Immature natural killer cell (primary cell): ENCODE data around the gene OBP2B. TPM values are rescaled to one million over a fixed set of nuclear protein-coding genes. Genes with fewer than 3 reads are reported as not detected.
"Not testable (repeated sequence)": the region's sequence is repeated elsewhere in the genome, so short reads cannot be mapped to it uniquely, and the experiment has no call there.

Source experiments
- DNase-seq, 3 donors: peaks; one replicate each; pipeline ENCODE4 v3.0.0; 2022; ENCODE audit warnings: mixed read lengths in 1 of 3
- H3K27ac Mint-ChIP-seq, 6 donors: one replicate each; pipeline ENCODE4 v1.8.0; 2020; ENCODE audit warnings: mixed read lengths in 6 of 6, mild to moderate bottlenecking in 5 of 6, inconsistent platforms in 4 of 6, moderate library complexity in 3 of 6
- H3K27me3 Mint-ChIP-seq, 3 donors: one replicate each; pipeline ENCODE4 v1.8.0; 2020 to 2021; ENCODE audit warnings: low read depth in 3 of 3, mild to moderate bottlenecking in 3 of 3, mixed read lengths in 3 of 3, moderate library complexity in 3 of 3, inconsistent platforms in 1 of 3
- H3K36me3 Mint-ChIP-seq, 3 donors: one replicate each; pipeline ENCODE4 v1.8.0; 2020; ENCODE audit warnings: mixed read lengths in 3 of 3, inconsistent platforms in 2 of 3, mild to moderate bottlenecking in 2 of 3
- H3K4me1 Mint-ChIP-seq, 2 donors: one replicate each; pipeline ENCODE4 v1.8.0; 2020; ENCODE audit warnings: inconsistent platforms in 2 of 2, mild to moderate bottlenecking in 2 of 2, mixed read lengths in 2 of 2, moderate library complexity in 1 of 2
- H3K4me3 Mint-ChIP-seq, 5 donors: one replicate each; pipeline ENCODE4 v1.8.0; 2020; ENCODE audit warnings: mild to moderate bottlenecking in 5 of 5, mixed read lengths in 5 of 5, inconsistent platforms in 3 of 5, moderate library complexity in 3 of 5
- H3K9me3 Mint-ChIP-seq, 6 donors: one replicate each; pipeline ENCODE4 v1.8.0; 2020; ENCODE audit warnings: mild to moderate bottlenecking in 6 of 6, mixed read lengths in 6 of 6, inconsistent platforms in 4 of 6, moderate library complexity in 3 of 6
- polyA plus RNA-seq, 3 donors: library from polyadenylated mRNA; unstranded; fragments of 300-500 nt; fragmentation: Illumina TruSeq; gene quantifications; one replicate each; pipeline ENCODE4 v1.2.3, GENCODE V29; 2021

The OBP2B gene
- polyA plus RNA-seq, 3 donors from 2014 or later, result not detected

DNA sequence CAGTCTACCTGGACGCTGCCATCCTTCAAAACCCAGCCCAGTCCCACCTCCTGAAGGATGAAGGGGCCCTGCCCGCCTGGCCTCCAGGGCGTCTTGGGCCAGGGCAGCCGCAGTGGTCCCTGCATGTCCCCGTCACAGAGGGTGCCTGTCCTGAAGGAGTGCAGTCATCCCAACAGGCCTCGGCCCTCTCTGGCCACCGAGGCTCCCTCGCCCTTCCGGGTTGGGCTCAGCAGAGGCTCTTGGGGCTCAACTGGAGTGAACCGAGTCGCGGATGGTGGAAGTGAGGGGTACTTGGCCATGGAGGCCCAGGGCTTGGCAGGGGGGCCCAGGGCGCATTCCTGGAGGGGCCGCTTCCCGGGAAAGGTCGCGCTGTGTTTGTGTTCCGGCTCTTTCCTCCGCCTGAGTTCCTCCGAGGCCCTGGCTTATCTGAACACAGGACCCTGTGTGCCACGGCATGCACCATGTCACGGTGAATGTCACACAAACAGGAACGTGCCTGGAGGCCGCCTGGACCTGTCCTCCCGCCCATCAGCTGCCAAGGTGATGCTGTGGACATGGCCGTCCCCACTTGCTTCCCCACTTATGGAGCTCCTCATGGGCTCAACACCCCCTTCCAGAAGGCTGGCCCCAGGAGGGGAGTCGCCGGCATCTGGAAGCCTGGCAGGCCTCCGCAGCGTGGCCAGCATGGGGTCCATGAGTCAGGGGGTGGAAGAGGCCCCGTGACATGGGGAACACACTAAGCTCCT, 25.7 kb upstream of the OBP2B start:
- Mint-ChIP-seq H3K4me1 (peaks cover 7 to 12% of the 10 kb centered on the region in 2 donors), H3K36me3 (no peaks in the 10 kb centered on the region), H3K27ac (no peak overlapping the region), H3K4me3 (no peak overlapping the region), H3K9me3 (no peaks in the 10 kb centered on the region), H3K27me3 (peaks cover 0 to 12% (median 5%) of the 10 kb centered on the region in 3 donors)
- DNase-seq, result no peak

DNA sequence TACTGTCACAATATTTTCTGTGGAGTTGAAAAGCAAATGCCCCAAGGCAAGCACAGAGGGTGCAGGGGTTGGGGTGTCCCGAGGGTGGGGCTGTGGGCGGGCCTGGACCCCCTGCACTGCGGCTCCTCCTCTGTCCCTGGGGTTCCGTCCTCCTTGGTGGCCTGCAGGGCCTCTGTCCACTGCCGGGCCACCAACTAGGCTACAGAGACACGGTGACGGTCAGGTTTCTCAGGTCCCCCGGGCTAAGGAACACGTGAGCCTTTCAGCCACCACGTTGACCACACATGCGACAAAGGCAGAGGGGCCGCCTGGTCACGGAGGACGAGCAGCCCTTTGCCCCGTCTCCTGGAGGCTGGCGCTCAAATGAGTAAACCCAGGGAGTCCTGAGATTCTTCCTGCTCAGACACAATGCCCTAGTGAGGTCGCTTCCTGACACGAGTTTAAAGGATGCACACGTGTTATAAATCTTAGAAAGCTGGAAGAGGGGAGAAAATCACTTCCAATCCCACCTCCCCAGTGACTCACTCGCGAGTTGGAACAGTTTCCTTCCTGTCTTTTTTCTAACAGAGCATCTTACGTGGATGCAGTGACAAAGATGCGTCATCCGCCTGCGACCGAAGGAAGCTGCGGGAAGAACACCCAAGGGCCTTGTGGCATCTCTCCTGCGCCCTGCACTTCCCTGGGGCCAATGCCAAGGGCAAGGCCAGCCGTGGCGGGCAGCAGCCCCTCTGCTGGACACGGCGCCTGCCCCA, 24.8 kb upstream of the OBP2B start:
- Mint-ChIP-seq H3K9me3 (no peaks in the 10 kb centered on the region), H3K4me3 (no peak overlapping the region), H3K27me3 (peaks cover 0 to 6% (median 5%) of the 10 kb centered on the region in 3 donors)

DNA sequence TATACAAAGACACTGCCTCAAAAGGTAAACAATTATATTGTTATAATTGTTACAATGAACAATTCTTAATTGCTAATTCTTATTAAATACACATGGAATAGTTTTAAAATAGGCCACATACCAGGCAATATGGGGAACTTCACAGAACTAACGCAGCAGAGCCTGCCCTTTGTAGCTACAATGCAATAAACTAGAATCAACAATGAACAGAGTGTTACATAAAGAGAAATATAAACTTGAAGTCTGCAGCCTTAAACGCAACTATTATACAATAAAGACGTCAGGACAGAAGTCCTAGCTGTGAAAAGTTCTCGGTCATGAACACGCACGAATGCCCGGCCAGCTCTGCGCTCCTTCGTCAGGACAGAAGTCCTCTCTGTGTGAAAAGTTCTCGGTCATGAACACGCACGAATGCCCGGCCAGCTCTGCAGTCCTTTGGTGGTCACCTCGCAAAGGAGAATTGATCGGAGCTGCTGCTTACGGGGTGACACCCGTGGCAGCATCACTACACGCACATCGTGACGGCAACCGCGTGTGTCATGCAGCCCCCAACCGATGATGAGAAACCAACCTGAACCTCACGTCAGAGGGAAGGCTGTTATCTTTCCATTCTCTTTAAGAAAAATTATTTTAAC, 23.0 kb upstream of the OBP2B start:
- H3K4me1 Mint-ChIP-seq, H3K4me3 Mint-ChIP-seq, H3K27me3 Mint-ChIP-seq, H3K27ac Mint-ChIP-seq, H3K36me3 Mint-ChIP-seq, H3K9me3 Mint-ChIP-seq, DNase-seq: not testable (repeated sequence)

More for the DNA sequence above, 24.8 kb upstream of the OBP2B start:
- peaks cover 7 to 8% of the 10 kb centered on the region in 2 donors for H3K4me1 Mint-ChIP-seq
- no peaks in the 10 kb centered on the region for H3K36me3 Mint-ChIP-seq
- DNase-seq, result no peak
- no peak overlapping the region for H3K27ac Mint-ChIP-seq

DNA sequence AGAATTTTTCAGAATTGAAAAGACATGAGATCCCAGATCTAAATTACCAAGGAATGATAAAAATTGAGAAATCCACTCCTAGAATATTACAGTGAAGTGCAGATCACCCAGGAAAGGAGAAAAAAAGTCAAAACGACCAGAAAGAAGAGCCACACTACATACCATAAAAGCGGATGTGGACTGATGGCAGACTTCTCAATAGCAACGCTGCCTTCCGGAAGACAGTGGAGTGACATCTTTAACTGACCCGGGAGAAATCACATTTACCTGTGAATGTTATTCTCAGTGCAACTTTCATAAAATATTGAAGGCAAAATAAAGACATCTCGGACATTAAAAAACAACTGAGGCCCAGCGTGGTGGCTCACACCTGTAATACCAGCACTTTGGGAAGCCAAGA, 21.5 kb upstream of the OBP2B start:
- not testable (repeated sequence) for DNase-seq, H3K27me3 Mint-ChIP-seq, H3K4me1 Mint-ChIP-seq, H3K4me3 Mint-ChIP-seq, H3K36me3 Mint-ChIP-seq, H3K27ac Mint-ChIP-seq, H3K9me3 Mint-ChIP-seq

DNA sequence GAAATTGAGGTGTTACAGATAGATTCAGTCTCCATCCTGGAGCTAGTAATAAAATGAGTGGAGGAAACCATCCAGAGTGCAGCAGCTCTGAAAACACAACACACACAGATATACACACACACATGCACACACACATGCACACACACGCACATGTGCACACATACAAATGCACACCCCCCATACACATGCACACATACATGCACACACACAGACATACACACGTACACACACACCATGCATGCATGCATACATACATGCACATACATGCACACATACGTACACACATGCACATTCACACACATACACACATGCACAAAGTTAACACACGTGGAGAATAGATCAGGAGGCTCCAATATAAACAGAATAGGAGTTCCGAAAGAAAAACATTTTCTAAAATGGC, 21.0 kb upstream of the OBP2B start:
- Mint-ChIP-seq H3K9me3 (no peaks in the 10 kb centered on the region), H3K4me1 (no peaks in the 10 kb centered on the region), H3K27ac (no peak overlapping the region), H3K27me3 (peaks cover 0 to 1% (median under 1%) of the 10 kb centered on the region in 3 donors), H3K36me3 (no peaks in the 10 kb centered on the region), H3K4me3 (no peak overlapping the region)
- no peak for DNase-seq

DNA sequence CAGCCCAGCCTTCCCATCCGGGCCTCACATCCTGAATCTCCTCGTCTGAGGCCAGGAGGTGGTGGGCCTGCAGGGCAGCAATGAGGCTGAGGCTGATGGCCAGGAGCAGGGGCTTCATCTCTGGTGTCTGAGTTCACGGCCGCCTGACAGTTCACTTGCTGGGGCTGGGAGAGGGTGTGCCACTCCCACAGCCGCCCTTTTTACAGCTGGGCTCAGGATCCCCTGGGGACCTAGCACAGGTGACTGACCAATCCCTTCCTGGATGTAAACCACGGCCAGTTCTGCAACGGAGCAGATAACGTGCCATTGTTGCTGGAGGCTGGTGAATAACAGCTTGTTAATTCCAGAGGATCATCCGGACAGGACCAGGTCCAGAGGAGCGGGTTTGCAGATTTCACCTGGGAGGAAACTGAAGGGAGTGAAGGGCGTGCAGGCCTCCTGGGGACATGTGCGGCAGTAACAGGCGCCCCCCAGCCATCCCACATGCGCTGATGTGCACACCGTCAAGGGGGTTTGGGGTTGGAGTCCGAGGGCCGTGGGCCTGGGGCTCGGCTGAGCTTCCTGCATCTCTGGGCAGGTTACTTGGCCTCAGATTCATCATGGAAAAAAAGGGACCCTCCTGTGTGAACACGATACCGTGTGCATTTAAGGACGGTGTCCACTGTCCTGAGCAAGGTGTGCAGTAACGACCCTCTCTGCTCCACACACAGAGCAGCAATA, 19.6 kb upstream of the OBP2B start:
- H3K4me3 Mint-ChIP-seq, H3K36me3 Mint-ChIP-seq, H3K27me3 Mint-ChIP-seq, DNase-seq, H3K27ac Mint-ChIP-seq, H3K4me1 Mint-ChIP-seq, H3K9me3 Mint-ChIP-seq: not testable (repeated sequence)

DNA sequence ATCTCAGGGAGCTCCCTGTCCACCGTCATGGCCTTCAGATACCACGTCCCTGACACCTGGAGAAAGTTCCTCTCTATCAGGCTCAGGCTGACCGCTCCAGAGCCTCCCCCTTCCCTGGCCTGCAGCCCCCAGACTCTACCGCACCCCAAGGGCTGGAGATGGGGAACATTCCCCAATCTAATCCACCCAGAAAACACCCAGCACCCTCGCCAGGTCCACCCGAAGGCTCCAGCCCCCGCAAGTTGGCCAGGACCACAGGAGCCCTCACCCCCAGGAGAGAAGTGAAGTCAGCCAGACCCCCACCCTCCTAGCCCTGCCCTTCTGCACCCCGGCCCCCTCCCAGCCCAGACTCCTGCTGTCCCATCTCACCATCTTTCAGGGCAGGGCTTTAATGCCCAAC, 18.9 kb upstream of the OBP2B start:
- H3K27ac Mint-ChIP-seq, H3K27me3 Mint-ChIP-seq, H3K36me3 Mint-ChIP-seq, DNase-seq, H3K9me3 Mint-ChIP-seq, H3K4me3 Mint-ChIP-seq, H3K4me1 Mint-ChIP-seq: not testable (repeated sequence)

DNA sequence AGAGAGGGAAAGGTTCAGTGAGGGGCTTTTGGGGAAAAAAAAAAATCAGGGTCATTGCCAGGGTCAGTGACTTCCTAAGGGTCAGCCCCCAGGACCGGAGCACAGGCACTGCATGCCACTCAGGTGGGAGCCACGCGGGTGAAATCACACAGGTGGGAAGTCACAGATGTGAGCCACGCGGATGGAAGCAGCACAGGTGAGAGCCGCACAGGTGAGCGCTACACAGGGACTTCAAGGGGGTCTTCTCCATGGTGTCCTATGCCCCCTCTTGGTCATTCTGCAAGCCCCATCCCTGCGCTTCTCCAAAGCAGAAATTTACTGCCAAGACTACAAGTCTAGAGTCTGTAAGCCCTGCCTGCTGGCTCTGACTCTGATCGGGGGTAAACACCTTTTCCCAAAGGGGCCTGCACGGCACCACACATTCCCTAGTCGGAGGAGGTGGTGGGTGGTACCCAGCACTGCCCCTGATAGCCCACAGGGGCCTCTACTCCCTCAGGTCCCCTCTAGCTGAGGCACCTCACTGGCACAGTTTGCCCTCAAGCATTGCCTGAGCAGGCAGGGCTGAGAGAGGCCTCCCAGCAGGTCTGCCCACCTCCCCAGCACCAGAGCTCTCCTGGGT, 18.3 kb upstream of the OBP2B start:
- Mint-ChIP-seq H3K27me3 (peaks cover 0 to 6% (median 2%) of the 10 kb centered on the region in 3 donors), H3K9me3 (no peaks in the 10 kb centered on the region)

DNA sequence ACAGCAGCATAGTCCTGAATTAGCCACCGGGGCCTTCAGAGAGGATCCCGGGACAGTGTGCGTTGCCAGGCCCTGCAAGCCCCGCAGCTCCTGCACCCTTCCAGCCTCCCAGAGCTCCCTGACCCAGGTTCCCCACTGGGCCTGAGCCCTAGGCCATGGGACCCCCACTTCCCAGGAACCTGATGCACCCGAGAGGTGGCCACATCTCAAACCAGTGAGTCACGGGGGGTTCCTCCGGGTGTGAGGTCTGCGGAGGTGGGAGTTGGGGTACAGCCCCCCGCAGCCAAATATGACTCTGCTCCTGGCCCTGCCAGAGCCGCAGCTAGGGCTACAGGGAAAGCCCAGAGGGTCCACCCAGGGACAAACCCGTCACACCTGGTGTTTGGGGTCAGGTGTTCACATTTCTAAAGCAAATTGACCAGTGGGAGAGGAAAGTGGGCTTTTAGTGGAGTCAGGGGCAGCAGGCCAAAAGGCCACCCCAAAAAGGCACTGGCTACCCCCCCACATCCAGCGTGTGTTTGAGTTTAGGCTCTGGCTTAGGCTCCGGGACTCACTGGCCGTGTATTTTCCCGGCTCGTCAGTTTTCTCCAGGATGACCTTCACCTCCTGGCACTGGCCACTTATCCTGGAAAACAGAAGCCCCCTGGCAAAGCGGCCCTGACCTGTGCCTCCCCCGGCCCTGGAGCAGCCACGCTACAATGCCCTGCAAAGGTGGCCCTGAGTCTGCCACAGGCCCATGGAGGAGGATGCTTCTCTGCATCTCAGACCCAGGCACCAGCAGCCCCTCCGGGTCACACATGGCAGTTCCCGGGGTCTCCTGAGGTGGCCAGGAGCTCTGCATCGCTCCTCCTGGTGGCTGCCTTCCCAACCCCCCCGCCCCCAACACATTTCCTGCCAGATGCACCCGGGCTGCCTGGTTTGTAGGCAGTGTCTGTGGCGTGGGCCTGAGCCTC, 17.4 kb upstream of the OBP2B start:
- H3K27me3 Mint-ChIP-seq, result peaks cover 0 to 6% (median 2%) of the 10 kb centered on the region in 3 donors
- H3K36me3 Mint-ChIP-seq, result no peaks in the 10 kb centered on the region

More for the DNA sequence above, 18.3 kb upstream of the OBP2B start:
- H3K27ac Mint-ChIP-seq, result no peak overlapping the region
- H3K36me3 Mint-ChIP-seq, result no peaks in the 10 kb centered on the region
- DNase-seq, result no peak
- H3K4me3 Mint-ChIP-seq, result no peak overlapping the region
- no peaks in the 10 kb centered on the region for H3K4me1 Mint-ChIP-seq

DNA sequence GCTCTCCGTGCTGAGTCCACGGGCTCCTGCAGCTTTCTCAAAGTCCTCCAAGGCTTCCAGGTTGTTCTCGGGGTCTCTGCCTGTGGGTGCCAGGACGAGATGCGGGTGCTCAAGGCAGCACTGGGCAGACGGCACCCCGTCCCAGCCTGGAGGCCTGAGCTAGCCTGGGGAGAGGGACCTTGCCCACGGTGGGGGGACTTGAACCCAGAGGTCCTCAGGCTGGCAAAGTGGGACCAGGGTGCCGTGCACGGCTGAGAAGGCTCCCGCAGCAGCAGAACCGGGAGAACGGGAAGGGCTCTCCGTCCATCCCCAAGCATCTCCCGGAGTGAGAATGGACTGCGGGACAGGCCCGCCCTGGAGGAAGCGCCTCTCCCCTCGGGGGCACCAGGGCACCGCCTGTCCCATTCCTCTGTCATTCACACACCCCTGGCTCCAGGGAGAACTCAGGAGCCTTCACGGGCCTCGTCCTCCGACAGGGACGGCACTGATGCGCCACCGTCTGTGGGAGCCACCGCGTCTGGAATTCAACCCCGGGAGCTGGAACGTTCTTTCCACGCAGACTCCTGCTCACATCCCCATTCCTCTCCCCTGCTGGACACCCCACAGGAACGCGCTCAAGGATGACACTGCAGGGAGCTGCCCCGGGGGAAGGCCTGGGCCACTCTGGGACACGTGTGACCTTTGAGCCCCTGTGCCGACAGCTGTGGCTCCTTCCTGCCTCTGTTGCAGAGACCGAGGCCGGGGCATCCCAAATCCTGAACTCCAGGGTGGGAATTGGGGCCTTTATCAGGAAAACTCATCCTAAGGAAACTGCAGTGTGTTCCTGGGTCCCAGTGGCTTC, 16.3 kb upstream of the OBP2B start:
- no peak for DNase-seq
- Mint-ChIP-seq H3K4me1 (no peaks in the 10 kb centered on the region), H3K27ac (no peak overlapping the region), H3K9me3 (no peaks in the 10 kb centered on the region), H3K36me3 (no peaks in the 10 kb centered on the region), H3K4me3 (no peak overlapping the region), H3K27me3 (peaks cover 2 to 6% (median 3%) of the 10 kb centered on the region in 3 donors)

More for the DNA sequence above, 17.4 kb upstream of the OBP2B start:
- no peak overlapping the region for H3K27ac Mint-ChIP-seq
- H3K4me1 Mint-ChIP-seq, result no peaks in the 10 kb centered on the region
- no peak overlapping the region for H3K4me3 Mint-ChIP-seq
- no peak for DNase-seq
- no peaks in the 10 kb centered on the region for H3K9me3 Mint-ChIP-seq

DNA sequence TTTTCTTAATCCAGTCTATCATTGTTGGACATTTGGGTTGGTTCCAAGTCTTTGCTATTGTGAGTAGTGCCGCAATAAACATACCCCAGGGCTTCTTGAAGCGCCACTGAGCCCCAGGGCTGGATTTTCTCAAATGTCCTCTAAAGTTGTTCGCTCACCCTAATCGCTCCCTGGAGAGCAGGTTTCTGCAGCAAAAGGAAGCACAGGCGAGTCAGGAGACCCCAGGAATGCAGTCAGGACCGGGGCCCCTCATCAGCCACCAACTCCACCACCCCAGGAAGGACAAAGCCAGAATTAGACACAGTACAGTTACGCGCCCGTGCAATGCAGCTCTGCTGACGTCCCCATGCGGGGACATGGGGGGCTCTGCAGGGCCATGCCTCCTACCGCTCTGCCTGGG, 15.7 kb upstream of the OBP2B start:
- no peaks in the 10 kb centered on the region for H3K36me3 Mint-ChIP-seq
- H3K4me3 Mint-ChIP-seq, result no peak overlapping the region
- peaks cover 2 to 6% (median 5%) of the 10 kb centered on the region in 3 donors for H3K27me3 Mint-ChIP-seq
- H3K9me3 Mint-ChIP-seq, result no peaks in the 10 kb centered on the region
- H3K4me1 Mint-ChIP-seq, result no peaks in the 10 kb centered on the region
- DNase-seq, result no peak
- no peak overlapping the region for H3K27ac Mint-ChIP-seq

DNA sequence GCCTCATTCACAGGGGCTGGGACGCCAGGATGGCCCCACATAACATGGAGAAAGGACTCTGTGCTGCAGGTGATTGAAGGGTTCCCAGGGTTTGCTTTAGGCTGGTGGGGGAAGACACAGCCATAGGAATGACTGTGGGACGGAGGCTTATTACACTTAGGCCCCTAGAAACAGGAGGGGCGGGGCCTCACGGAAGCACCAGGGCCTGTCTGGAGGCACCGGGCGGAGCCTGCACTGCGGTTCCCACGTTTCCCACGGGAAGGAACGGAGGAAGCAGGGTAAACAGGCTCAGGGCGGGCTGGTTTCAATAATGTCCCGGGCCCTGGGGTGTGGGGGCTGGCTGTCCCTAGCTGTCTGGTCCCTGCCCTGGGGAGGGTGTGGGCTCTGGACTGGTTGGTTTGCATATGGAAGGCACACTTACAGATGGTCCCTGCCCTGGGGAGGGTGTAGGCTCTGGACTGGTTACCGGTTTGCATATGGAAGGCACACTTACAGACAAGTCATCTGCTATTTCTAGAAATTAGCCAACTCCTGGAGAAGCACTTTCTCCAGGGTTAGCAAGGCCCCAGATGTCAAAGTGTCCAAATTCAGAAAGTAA, 14.2 kb upstream of the OBP2B start:
- not testable (repeated sequence) for H3K36me3 Mint-ChIP-seq, H3K4me1 Mint-ChIP-seq, H3K27me3 Mint-ChIP-seq, DNase-seq, H3K27ac Mint-ChIP-seq, H3K4me3 Mint-ChIP-seq, H3K9me3 Mint-ChIP-seq
